ENCODE data around the gene RDH12. TPM values are rescaled to one million over a fixed set of nuclear protein-coding genes. Genes with fewer than 3 reads are reported as not detected.
A peak's percentile ranks its signal among the peaks of the same experiment; 100 is the strongest.

The RDH12 gene
- polyA plus RNA-seq, 1 donor from 2014 or later, result not detected

GRCh38 chr14:67675219-67675582 lies 26.5 kb upstream of the RDH12 start:
- Histone ChIP-seq H3K27ac (ENCODE audit: low read length) (peak overlapping the region; percentile 90), H4K20me1 (ENCODE audit: insufficient read depth) (peaks cover 5% of the 10 kb centered on the region), H3K9me3 (ENCODE audit: low read length) (no peaks in the 10 kb centered on the region)

DNA sequence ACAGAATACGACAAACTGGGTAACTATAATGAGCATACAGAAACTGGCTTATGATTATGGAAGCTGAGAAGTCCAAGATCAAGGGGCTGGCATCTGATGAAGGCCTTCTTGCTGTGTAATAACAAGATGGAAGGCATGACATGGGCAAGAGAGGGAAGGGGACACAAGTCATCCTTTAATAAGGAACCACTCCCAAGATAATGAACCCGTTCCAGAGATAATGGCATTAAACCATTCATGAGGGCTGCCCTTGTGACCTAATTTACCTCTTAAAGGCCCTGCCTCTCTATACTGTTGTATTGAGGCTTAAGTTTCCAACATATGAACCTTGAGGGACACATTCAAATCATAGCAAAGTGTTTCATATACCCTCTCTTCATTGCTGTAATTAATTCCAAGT lies 22.7 kb upstream of the RDH12 start:
- peaks cover 12% of the 10 kb centered on the region for H3K79me2 ChIP-seq (replicated peaks; ENCODE audit: insufficient read depth, low read length)
- H3K4me2 ChIP-seq (ENCODE audit: low read length), result no peak overlapping the region
- peaks cover 14% of the 10 kb centered on the region for H3K36me3 ChIP-seq (ENCODE audit: insufficient read depth, low read length)
- no peaks in the 10 kb centered on the region for H3K9me3 ChIP-seq (ENCODE audit: low read length)
- no peaks in the 10 kb centered on the region for H3K9me2 ChIP-seq (ENCODE audit: insufficient read depth, low read length)
- no peaks in the 10 kb centered on the region for H3F3A ChIP-seq (ENCODE audit: insufficient read depth, low read length, poor library complexity, severe bottlenecking)
- H3K27me3 ChIP-seq (ENCODE audit: insufficient read depth, low read depth, low read length), result no peaks in the 10 kb centered on the region
- H3K4me3 ChIP-seq (ENCODE audit: low read length), result no peak overlapping the region
- no peak overlapping the region for H3K9ac ChIP-seq (ENCODE audit: low read length)
- no peak overlapping the region for H3K27ac ChIP-seq (ENCODE audit: low read length)
- no peak overlapping the region for H2AFZ ChIP-seq (ENCODE audit: low read depth, low read length)
- H4K20me1 ChIP-seq (ENCODE audit: insufficient read depth), result no peaks in the 10 kb centered on the region
- no peak for TF ChIP-seq RAD21 (conservative IDR thresholded peaks at IDR 0.05)
- TF ChIP-seq EZH2 (IDR thresholded peaks at IDR 0.05; ENCODE audit: borderline replicate concordance, insufficient read depth, low read length, poor library complexity, severe bottlenecking), result no peak
- no peak for TF ChIP-seq MXI1 (conservative IDR thresholded peaks at IDR 0.05; ENCODE audit: poor library complexity, severe bottlenecking)
- no peak for TF ChIP-seq POLR2AphosphoS5 (IDR thresholded peaks at IDR 0.05)
- no peak for TF ChIP-seq EP300 (conservative IDR thresholded peaks at IDR 0.05; ENCODE audit: poor library complexity, severe bottlenecking)
- no peak for TF ChIP-seq TAF1 (IDR thresholded peaks at IDR 0.05; ENCODE audit: low read depth)
- TF ChIP-seq SMC3 (conservative IDR thresholded peaks at IDR 0.05; ENCODE audit: poor library complexity), result no peak
- TF ChIP-seq REST (IDR thresholded peaks at IDR 0.05; ENCODE audit: borderline replicate concordance), result no peak

More at GRCh38 chr14:67675219-67675582, 26.5 kb upstream of the RDH12 start:
- Histone ChIP-seq H3K9ac (ENCODE audit: low read length) (peak overlapping the region; percentile 92), H3K4me3 (ENCODE audit: low read length) (peak overlapping the region; percentile 83), H3K9me2 (ENCODE audit: insufficient read depth, low read length) (no peaks in the 10 kb centered on the region), H3F3A (ENCODE audit: insufficient read depth, low read length, poor library complexity, severe bottlenecking) (no peaks in the 10 kb centered on the region), H3K4me2 (ENCODE audit: low read length) (peak overlapping the region; percentile 64), H3K36me3 (ENCODE audit: insufficient read depth, low read length) (peaks cover 6% of the 10 kb centered on the region), H3K27me3 (ENCODE audit: insufficient read depth, low read depth, low read length) (no peaks in the 10 kb centered on the region), H2AFZ (ENCODE audit: low read depth, low read length) (peak overlapping the region; percentile 81), H3K79me2 (replicated peaks; ENCODE audit: insufficient read depth, low read length) (peaks cover 29% of the 10 kb centered on the region)
- TF ChIP-seq REST (IDR thresholded peaks at IDR 0.05; ENCODE audit: borderline replicate concordance) (no peak), MXI1 (conservative IDR thresholded peaks at IDR 0.05; ENCODE audit: poor library complexity, severe bottlenecking) (no peak), SMC3 (conservative IDR thresholded peaks at IDR 0.05; ENCODE audit: poor library complexity) (no peak), TAF1 (IDR thresholded peaks at IDR 0.05; ENCODE audit: low read depth) (no peak), RAD21 (conservative IDR thresholded peaks at IDR 0.05) (no peak), EP300 (conservative IDR thresholded peaks at IDR 0.05; ENCODE audit: poor library complexity, severe bottlenecking) (no peak), POLR2AphosphoS5 (IDR thresholded peaks at IDR 0.05) (no peak), EZH2 (IDR thresholded peaks at IDR 0.05; ENCODE audit: borderline replicate concordance, insufficient read depth, low read length, poor library complexity, severe bottlenecking) (no peak)
- TF ChIP-seq, protein P1, sequence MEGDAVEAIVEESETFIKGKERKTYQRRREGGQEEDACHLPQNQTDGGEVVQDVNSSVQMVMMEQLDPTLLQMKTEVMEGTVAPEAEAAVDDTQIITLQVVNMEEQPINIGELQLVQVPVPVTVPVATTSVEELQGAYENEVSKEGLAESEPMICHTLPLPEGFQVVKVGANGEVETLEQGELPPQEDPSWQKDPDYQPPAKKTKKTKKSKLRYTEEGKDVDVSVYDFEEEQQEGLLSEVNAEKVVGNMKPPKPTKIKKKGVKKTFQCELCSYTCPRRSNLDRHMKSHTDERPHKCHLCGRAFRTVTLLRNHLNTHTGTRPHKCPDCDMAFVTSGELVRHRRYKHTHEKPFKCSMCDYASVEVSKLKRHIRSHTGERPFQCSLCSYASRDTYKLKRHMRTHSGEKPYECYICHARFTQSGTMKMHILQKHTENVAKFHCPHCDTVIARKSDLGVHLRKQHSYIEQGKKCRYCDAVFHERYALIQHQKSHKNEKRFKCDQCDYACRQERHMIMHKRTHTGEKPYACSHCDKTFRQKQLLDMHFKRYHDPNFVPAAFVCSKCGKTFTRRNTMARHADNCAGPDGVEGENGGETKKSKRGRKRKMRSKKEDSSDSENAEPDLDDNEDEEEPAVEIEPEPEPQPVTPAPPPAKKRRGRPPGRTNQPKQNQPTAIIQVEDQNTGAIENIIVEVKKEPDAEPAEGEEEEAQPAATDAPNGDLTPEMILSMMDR (IDR thresholded peaks at IDR 0.05; ENCODE audit: poor library complexity, severe bottlenecking), result no peak

Measured in neural cell (in vitro differentiated cells).